ENCODE data around the gene PAX5. TPM values are rescaled to one million over a fixed set of nuclear protein-coding genes. Genes with fewer than 3 reads are reported as not detected.

The PAX5 gene
- total RNA-seq, 4 donors from 2014 or later, result 0.95 to 61.9 (median 3.6) TPM; not detected in 1

DNA sequence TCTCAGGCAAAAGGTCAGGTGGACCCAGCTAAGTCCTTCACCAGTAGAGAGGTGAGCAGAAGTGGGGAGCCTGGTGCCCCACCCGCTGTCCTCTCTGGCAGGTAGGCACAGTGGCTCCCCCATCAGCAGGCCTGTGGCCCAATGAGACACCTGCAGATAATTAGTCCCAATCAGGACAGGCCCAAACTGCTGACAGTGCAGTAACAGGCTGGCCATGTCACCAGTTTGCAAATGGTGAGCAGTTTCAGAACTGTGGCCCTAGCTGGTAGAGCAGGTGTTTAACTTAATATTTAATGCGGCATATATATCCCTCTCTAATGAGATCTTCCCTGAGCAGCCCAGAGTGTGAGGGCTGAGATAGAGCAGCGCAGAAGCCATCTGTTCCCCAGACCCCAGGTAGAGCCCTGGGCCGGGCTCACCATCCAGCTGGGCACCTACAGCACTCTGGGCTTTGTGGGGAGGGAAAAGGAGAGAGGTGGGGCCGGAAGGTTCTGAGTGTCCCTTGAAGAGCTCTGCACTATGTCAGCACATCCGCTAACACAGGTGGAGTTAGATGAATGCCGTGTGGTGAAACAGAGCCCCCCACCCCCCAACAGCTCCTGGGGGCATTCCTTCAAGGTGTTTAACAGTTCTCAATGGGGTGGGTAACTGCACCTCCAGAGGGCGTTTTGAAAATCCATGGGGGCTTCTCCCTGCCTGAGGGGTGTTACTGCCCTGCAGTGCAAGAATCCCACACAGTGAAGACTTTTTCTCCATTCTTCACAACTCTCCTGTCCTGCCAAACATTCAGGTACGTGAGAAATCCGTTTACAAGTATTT is 120.5 kb downstream of the PAX5 start:
- no peak for DNase-seq

DNA sequence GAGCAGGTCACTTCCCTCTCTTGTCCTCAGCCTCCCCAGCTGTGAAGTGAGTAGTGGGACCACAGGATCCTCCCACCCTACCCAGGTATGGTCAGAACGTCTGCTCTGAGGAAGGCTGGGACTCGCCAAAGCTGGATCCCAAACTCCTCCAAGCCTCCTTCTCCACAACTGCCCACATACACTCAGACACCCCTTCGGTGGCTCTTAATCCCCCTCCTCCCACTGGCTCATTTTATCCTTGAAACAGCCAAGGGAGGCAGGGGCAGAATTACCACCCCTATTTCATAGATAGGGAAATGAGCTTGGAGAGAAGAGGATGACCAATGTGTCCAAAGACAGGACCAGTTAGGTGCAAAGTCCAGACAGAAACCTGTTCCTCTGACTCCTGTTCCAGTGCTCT is 121.4 kb downstream of the PAX5 start:
- no peaks in the 10 kb centered on the region for H3K36me3 ChIP-seq
- H3K9me3 ChIP-seq, result no peaks in the 10 kb centered on the region
- H3K4me3 ChIP-seq, result no peak overlapping the region
- H3K4me1 ChIP-seq, result no peaks in the 10 kb centered on the region
- DNase-seq, result no peak
- no peak for TF ChIP-seq POLR2A (IDR thresholded peaks at IDR 0.05)
- TF ChIP-seq, protein P1, sequence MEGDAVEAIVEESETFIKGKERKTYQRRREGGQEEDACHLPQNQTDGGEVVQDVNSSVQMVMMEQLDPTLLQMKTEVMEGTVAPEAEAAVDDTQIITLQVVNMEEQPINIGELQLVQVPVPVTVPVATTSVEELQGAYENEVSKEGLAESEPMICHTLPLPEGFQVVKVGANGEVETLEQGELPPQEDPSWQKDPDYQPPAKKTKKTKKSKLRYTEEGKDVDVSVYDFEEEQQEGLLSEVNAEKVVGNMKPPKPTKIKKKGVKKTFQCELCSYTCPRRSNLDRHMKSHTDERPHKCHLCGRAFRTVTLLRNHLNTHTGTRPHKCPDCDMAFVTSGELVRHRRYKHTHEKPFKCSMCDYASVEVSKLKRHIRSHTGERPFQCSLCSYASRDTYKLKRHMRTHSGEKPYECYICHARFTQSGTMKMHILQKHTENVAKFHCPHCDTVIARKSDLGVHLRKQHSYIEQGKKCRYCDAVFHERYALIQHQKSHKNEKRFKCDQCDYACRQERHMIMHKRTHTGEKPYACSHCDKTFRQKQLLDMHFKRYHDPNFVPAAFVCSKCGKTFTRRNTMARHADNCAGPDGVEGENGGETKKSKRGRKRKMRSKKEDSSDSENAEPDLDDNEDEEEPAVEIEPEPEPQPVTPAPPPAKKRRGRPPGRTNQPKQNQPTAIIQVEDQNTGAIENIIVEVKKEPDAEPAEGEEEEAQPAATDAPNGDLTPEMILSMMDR (IDR thresholded peaks at IDR 0.05), result no peak
- no peaks in the 10 kb centered on the region for H3K27me3 ChIP-seq
- no peak overlapping the region for H3K27ac ChIP-seq

More for the DNA sequence above, 120.5 kb downstream of the PAX5 start:
- H3K4me3 ChIP-seq, result no peak overlapping the region
- H3K36me3 ChIP-seq, result no peaks in the 10 kb centered on the region
- H3K27me3 ChIP-seq, result no peaks in the 10 kb centered on the region
- no peaks in the 10 kb centered on the region for H3K9me3 ChIP-seq
- no peaks in the 10 kb centered on the region for H3K4me1 ChIP-seq
- TF ChIP-seq POLR2A (IDR thresholded peaks at IDR 0.05), result no peak
- TF ChIP-seq, protein P1 (IDR thresholded peaks at IDR 0.05), result no peak
- no peak overlapping the region for H3K27ac ChIP-seq

DNA sequence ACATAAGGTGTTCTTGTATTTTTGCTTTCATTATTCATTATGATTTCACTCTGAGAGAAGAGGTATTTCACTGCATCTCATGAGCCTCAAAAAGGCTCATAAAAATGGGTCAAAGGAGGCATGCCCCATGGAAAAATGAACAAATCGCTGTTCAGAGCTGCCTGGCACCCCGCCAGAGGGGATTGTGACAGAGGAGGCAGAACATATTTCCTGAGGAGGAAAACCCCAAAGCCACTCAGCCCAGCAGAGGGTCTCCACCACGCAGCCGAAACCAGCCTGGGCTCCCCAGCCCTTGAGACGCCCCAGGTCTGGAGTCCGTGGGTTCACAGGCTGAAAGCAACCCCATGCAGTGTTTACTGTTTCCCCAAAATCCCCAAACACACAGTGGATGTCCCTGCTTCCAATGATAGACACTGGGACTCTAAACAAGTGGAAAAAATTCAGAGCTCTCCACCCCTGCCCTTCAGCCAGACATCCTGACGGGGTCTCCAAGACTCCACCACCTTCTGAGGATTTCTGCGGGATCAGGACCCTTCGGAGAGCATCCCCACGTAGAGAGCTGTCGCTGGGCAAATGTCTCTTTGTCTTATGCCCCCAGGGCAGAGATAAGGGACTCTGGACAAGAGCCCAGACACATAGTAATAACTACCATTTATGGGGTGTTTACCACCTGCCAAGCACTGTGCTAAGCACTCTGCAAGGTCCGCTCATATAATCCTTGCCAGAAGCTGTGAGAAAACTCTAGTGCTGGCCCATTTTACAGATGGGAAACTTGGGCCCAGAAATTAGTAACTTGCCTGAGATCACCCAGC is 122.3 kb downstream of the PAX5 start:
- TF ChIP-seq POLR2A (IDR thresholded peaks at IDR 0.05), result no peak
- H3K4me1 ChIP-seq, result no peaks in the 10 kb centered on the region
- H3K27me3 ChIP-seq, result no peaks in the 10 kb centered on the region
- H3K36me3 ChIP-seq, result no peaks in the 10 kb centered on the region
- DNase-seq, result no peak
- H3K27ac ChIP-seq, result no peak overlapping the region
- no peak overlapping the region for H3K4me3 ChIP-seq
- H3K9me3 ChIP-seq, result no peaks in the 10 kb centered on the region

DNA sequence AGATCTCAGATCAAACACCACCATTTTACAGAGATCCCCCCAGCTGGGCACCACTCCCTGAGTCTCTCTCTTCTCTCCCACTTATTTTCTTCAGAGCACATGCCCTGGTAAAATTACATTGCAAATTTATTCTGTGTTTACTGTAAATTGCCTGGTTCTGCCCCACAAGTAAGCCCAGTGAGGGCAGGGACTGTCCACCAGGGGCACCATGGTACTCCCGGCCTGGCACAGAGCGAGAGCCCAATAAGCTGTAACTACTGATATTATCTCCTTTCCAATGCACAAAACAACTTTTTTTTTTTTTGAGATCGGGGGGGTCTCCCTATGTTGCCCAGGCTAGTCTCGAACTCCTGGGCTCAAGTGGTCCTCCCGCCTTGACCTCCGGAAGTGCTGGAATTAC is 123.0 kb downstream of the PAX5 start:
- H3K27ac ChIP-seq, result no peak overlapping the region
- H3K4me1 ChIP-seq, result no peaks in the 10 kb centered on the region
- DNase-seq, result peak in 1 of 3 donors; percentile 15
- H3K27me3 ChIP-seq, result no peaks in the 10 kb centered on the region
- no peaks in the 10 kb centered on the region for H3K9me3 ChIP-seq
- H3K4me3 ChIP-seq, result no peak overlapping the region
- no peaks in the 10 kb centered on the region for H3K36me3 ChIP-seq
- TF ChIP-seq, protein P1 (IDR thresholded peaks at IDR 0.05), result no peak
- TF ChIP-seq POLR2A (IDR thresholded peaks at IDR 0.05), result no peak

DNA sequence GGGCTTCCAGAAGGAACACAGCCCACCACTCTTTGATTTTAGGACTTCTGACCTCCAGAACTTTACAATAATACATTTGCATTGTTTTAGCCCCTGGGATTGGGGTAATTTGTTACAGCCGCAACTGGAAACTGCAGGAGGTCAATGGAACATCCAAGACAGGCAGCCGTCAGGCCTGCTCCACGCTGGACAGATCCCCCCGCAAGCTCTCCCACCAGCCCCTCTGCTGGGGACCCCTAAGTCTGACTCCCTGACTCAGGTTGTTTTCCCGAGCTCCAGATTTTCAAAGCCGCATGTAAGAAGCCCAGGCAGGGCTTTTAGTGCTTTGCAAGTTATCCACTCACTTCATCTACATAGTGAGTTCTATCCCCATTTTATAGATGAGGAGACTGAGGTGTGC is 127.6 kb downstream of the PAX5 start:
- TF ChIP-seq, protein P1 (IDR thresholded peaks at IDR 0.05), result no peak
- no peak for TF ChIP-seq POLR2A (IDR thresholded peaks at IDR 0.05)
- no peak for DNase-seq
- no peaks in the 10 kb centered on the region for H3K9me3 ChIP-seq

More for the DNA sequence above, 127.6 kb downstream of the PAX5 start:
- H3K36me3 ChIP-seq, result no peaks in the 10 kb centered on the region
- no peak overlapping the region for H3K27ac ChIP-seq
- no peaks in the 10 kb centered on the region for H3K27me3 ChIP-seq
- H3K4me1 ChIP-seq, result no peaks in the 10 kb centered on the region
- H3K4me3 ChIP-seq, result no peak overlapping the region
